Parathyroid adenoma (tissue), 2 donors: ENCODE data around the gene NKAIN2.

Source experiments
- H2AFZ ChIP-seq: fragments of 300-600 bp; sonication (generic); one replicate; pipeline ENCODE4 v1.7.0; 2017; ENCODE audit warnings: antibody characterized with exemption, mild to moderate bottlenecking
- H3K27ac ChIP-seq: fragments of 300-600 bp; sonication (generic); one replicate; pipeline ENCODE4 v1.7.0; 2017
- H3K27me3 ChIP-seq: fragments of 300-600 bp; sonication (generic); one replicate; pipeline ENCODE4 v1.7.0; 2017; ENCODE audit warnings: low read length; ENCODE audit not compliant: control insufficient read depth, insufficient read depth
- H3K36me3 ChIP-seq: fragments of 300-600 bp; sonication (generic); one replicate; pipeline ENCODE4 v1.7.0; 2017; ENCODE audit warnings: low read length; ENCODE audit not compliant: control insufficient read depth, insufficient read depth
- H3K4me1 ChIP-seq: fragments of 300-600 bp; sonication (generic); one replicate; pipeline ENCODE4 v1.7.0; 2017; ENCODE audit warnings: control low read depth
- H3K4me2 ChIP-seq: fragments of 300-600 bp; sonication (generic); one replicate; pipeline ENCODE4 v1.7.0; 2017; ENCODE audit warnings: low read length
- H3K4me3 ChIP-seq: fragments of 300-600 bp; sonication (generic); one replicate; pipeline ENCODE4 v1.7.0; 2017; ENCODE audit warnings: low read depth, low read length
- H3K79me2 ChIP-seq: fragments of 300-600 bp; sonication (generic); one replicate; pipeline ENCODE4 v1.7.0; 2017; ENCODE audit warnings: control low read depth
- H3K9ac ChIP-seq: fragments of 300-600 bp; sonication (generic); one replicate; pipeline ENCODE4 v1.7.0; 2017; ENCODE audit warnings: mild to moderate bottlenecking
- H3K9me3 ChIP-seq: fragments of 300-600 bp; sonication (generic); one replicate; pipeline ENCODE4 v1.7.0; 2017; ENCODE audit warnings: low read length; ENCODE audit not compliant: control insufficient read depth
- CTCF ChIP-seq: fragments of 300-600 bp; sonication (generic); IDR thresholded peaks from one replicate; pipeline ENCODE4 v1.7.0; 2017; ENCODE audit warnings: antibody characterized with exemption, mild to moderate bottlenecking
- donor health status: primary hyperparathyroidism.

The NKAIN2 gene

GRCh38 chr6:123898665-123899064 lies 95.0 kb downstream of the NKAIN2 start:
- Histone ChIP-seq H3K4me3 (no peak overlapping the region), H3K79me2 (no peaks in the 10 kb centered on the region)

GRCh38 chr6:123899745-123900144 lies 96.1 kb downstream of the NKAIN2 start:
- H3K36me3 ChIP-seq: no peaks in the 10 kb centered on the region
- H3K9me3 ChIP-seq: no peaks in the 10 kb centered on the region
- no peak overlapping the region for H3K4me3 ChIP-seq
- H2AFZ ChIP-seq: no peak overlapping the region
- no peak overlapping the region for H3K27ac ChIP-seq
- H3K79me2 ChIP-seq: no peaks in the 10 kb centered on the region
- H3K9ac ChIP-seq: no peak overlapping the region
- H3K4me1 ChIP-seq: no peaks in the 10 kb centered on the region
- TF ChIP-seq CTCF: no peak
- H3K4me2 ChIP-seq: no peak overlapping the region
- no peaks in the 10 kb centered on the region for H3K27me3 ChIP-seq

More at GRCh38 chr6:123898665-123899064, 95.0 kb downstream of the NKAIN2 start:
- H3K36me3 ChIP-seq: no peaks in the 10 kb centered on the region
- no peak overlapping the region for H3K27ac ChIP-seq
- no peaks in the 10 kb centered on the region for H3K27me3 ChIP-seq
- no peak overlapping the region for H2AFZ ChIP-seq
- H3K4me2 ChIP-seq: no peak overlapping the region
- TF ChIP-seq CTCF: no peak
- no peaks in the 10 kb centered on the region for H3K9me3 ChIP-seq
- no peaks in the 10 kb centered on the region for H3K4me1 ChIP-seq
- no peak overlapping the region for H3K9ac ChIP-seq

- Histone ChIP-seq H3K4me3 (no peak overlapping the region), H3K4me1 (no peaks in the 10 kb centered on the region)
- no peak for TF ChIP-seq CTCF
Observed at GRCh38 chr6:123901436-123901835, 97.8 kb downstream of the NKAIN2 start.

GRCh38 chr6:123902738-123903313 lies 99.2 kb downstream of the NKAIN2 start:
- Histone ChIP-seq H2AFZ (no peak overlapping the region), H3K36me3 (no peaks in the 10 kb centered on the region), H3K79me2 (no peaks in the 10 kb centered on the region), H3K9ac (no peak overlapping the region), H3K4me2 (no peak overlapping the region), H3K27ac (no peak overlapping the region), H3K4me1 (no peaks in the 10 kb centered on the region), H3K9me3 (no peaks in the 10 kb centered on the region), H3K27me3 (no peaks in the 10 kb centered on the region), H3K4me3 (no peak overlapping the region)
- TF ChIP-seq CTCF: no peak

More at GRCh38 chr6:123901436-123901835, 97.8 kb downstream of the NKAIN2 start:
- H3K4me2 ChIP-seq: no peak overlapping the region
- no peaks in the 10 kb centered on the region for H3K36me3 ChIP-seq
- H3K27ac ChIP-seq: no peak overlapping the region
- H3K9ac ChIP-seq: no peak overlapping the region
- H3K79me2 ChIP-seq: no peaks in the 10 kb centered on the region
- H3K27me3 ChIP-seq: no peaks in the 10 kb centered on the region
- H3K9me3 ChIP-seq: no peaks in the 10 kb centered on the region
- H2AFZ ChIP-seq: no peak overlapping the region

GRCh38 chr6:123904228-123904627 lies 100.6 kb downstream of the NKAIN2 start:
- no peak for TF ChIP-seq CTCF
- H3K4me3 ChIP-seq: no peak overlapping the region
- H3K9ac ChIP-seq: no peak overlapping the region
- no peaks in the 10 kb centered on the region for H3K9me3 ChIP-seq
- no peak overlapping the region for H2AFZ ChIP-seq
- no peak overlapping the region for H3K27ac ChIP-seq
- no peak overlapping the region for H3K4me2 ChIP-seq
- H3K79me2 ChIP-seq: no peaks in the 10 kb centered on the region
- no peaks in the 10 kb centered on the region for H3K27me3 ChIP-seq
- H3K36me3 ChIP-seq: no peaks in the 10 kb centered on the region
- H3K4me1 ChIP-seq: no peaks in the 10 kb centered on the region
